Thymus (tissue), 11 donors: ENCODE data around the gene IGSF10. TPM values are rescaled to one million over a fixed set of nuclear protein-coding genes. Genes with fewer than 3 reads are reported as not detected.
"Not testable (repeated sequence)": the region's sequence is repeated elsewhere in the genome, so short reads cannot be mapped to it uniquely, and the experiment has no call there.

ENCODE experiments used
- DNase-seq, 9 donors: peaks; one replicate each; pipeline ENCODE4 v3.0.0-alpha.2; 2013; ENCODE audit warnings: low spot score in 9 of 9, low read depth in 6 of 9, missing footprints in 1 of 9
- H3K27ac ChIP-seq, 2 donors: one replicate each; pipeline ENCODE4 v1.5.1; 2013; ENCODE audit warnings: control low read depth in 1 of 2, low read depth in 1 of 2, low read length in 1 of 2, mild to moderate bottlenecking in 1 of 2, moderate library complexity in 1 of 2
- H3K27me3 ChIP-seq, 2 donors: one replicate each; pipeline ENCODE4 v1.5.1; 2013; ENCODE audit warnings: low read length in 1 of 2; ENCODE audit not compliant: control insufficient read depth in 2 of 2, insufficient read depth in 1 of 2
- H3K36me3 ChIP-seq, 2 donors: one replicate each; pipeline ENCODE4 v1.5.1; 2013; ENCODE audit warnings: low read length in 1 of 2, mild to moderate bottlenecking in 1 of 2, moderate library complexity in 1 of 2; ENCODE audit not compliant: control insufficient read depth in 2 of 2, insufficient read depth in 2 of 2
- H3K4me1 ChIP-seq, 2 donors: one replicate each; pipeline ENCODE4 v1.5.1; 2013; ENCODE audit warnings: low read length in 2 of 2; ENCODE audit not compliant: control insufficient read depth in 2 of 2, insufficient read depth in 2 of 2
- H3K4me3 ChIP-seq, 2 donors: one replicate each; pipeline ENCODE4 v1.5.1; 2013; ENCODE audit warnings: low read length in 2 of 2, control low read depth in 1 of 2, mild to moderate bottlenecking in 1 of 2
- H3K9me3 ChIP-seq, 2 donors: one replicate each; pipeline ENCODE4 v1.5.1; 2013; ENCODE audit warnings: low read length in 1 of 2, mild to moderate bottlenecking in 1 of 2; ENCODE audit not compliant: control insufficient read depth in 2 of 2, insufficient read depth in 1 of 2
- WGBS: extraction: QIAGEN DNeasy Blood & Tissue Kit; methylation state at CpG from one replicate; pipeline ENCODE4 v1.1.7; 2013; 5-methylcytosine and 5-hydroxymethylcytosine counted together
- polyA plus RNA-seq: library from polyadenylated mRNA; stranded (reverse); fragments of 200-250 nt; gene quantifications from one replicate; pipeline ENCODE4 v1.2.3, GENCODE V29; 2013
- total RNA-seq: library from RNA; stranded (reverse); fragments of 120-200 nt; gene quantifications from one replicate; pipeline ENCODE4 v1.2.4, GENCODE V29; 2013
- donor health status: healthy.

IGSF10 gene
- total and polyA plus RNA-seq, 2 donors, result 0.48 to 1.9 TPM

DNA sequence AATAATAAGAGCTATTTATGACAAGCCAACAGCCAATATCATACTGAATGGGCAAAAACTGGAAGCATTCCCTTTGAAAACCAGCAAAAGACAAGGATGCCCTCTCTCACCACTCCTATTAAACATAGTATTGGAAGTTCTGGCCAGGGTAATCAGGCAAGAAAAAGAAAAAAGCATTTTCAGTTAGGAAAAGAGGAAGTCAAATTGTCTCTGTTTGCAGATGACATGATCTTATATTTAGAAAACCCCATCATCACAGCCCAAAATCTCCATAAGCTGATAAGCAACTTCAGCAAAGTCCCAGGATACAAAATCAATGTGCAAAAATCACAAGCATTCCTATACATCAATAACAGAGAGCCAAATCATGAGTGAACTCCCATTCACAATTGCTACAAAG, 27.0 kb upstream of the IGSF10 start:
- not testable (repeated sequence) for H3K27ac ChIP-seq, DNase-seq, H3K27me3 ChIP-seq, H3K36me3 ChIP-seq, H3K4me3 ChIP-seq, H3K4me1 ChIP-seq, H3K9me3 ChIP-seq

GRCh38 chr3:151483961-151484520, 23.2 kb upstream of the IGSF10 start:
- H3K27me3 ChIP-seq, result no peaks in the 10 kb centered on the region
- no peak overlapping the region for H3K4me3 ChIP-seq
- no peaks in the 10 kb centered on the region for H3K36me3 ChIP-seq
- no peak for DNase-seq
- 96% methylated on average over 6 of the region's 6 CpGs for WGBS
- H3K27ac ChIP-seq, result no peak overlapping the region
- H3K9me3 ChIP-seq, result no peaks in the 10 kb centered on the region
- no peaks in the 10 kb centered on the region for H3K4me1 ChIP-seq

GRCh38 chr3:151483488-151483887, 22.6 kb upstream of the IGSF10 start:
- 100% methylated on average over 1 of the region's 1 CpG for WGBS
- H3K4me1 ChIP-seq, result no peaks in the 10 kb centered on the region
- no peak for DNase-seq
- no peaks in the 10 kb centered on the region for H3K9me3 ChIP-seq
- H3K36me3 ChIP-seq, result no peaks in the 10 kb centered on the region
- no peak overlapping the region for H3K27ac ChIP-seq
- H3K27me3 ChIP-seq, result no peaks in the 10 kb centered on the region
- H3K4me3 ChIP-seq, result no peak overlapping the region

DNA sequence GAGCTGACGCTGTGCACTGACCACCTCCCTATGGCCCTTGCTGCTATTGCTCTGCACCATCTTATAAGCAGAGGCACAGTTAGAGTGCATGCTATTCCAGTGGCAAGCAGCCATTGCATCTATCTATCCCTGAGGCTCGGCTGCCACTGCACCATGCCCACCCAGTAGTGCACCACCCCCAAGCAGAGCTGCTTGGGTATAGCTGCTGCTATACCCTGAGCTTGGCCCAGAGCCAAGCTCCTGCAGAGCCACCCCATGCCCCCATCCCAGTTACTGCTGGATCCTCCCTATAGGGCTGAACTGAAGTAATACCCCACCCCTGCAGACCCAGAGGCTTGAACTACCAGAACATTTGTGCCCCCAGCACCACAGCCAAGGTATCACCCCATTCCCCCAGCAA, 19.6 kb upstream of the IGSF10 start:
- 96% methylated on average over 2 of the region's 2 CpGs for WGBS
- no peaks in the 10 kb centered on the region for H3K36me3 ChIP-seq
- no peak for DNase-seq
- H3K27ac ChIP-seq, result no peak overlapping the region
- H3K4me3 ChIP-seq, result no peak overlapping the region
- H3K4me1 ChIP-seq, result no peaks in the 10 kb centered on the region
- H3K27me3 ChIP-seq, result no peaks in the 10 kb centered on the region
- H3K9me3 ChIP-seq, result no peaks in the 10 kb centered on the region

DNA sequence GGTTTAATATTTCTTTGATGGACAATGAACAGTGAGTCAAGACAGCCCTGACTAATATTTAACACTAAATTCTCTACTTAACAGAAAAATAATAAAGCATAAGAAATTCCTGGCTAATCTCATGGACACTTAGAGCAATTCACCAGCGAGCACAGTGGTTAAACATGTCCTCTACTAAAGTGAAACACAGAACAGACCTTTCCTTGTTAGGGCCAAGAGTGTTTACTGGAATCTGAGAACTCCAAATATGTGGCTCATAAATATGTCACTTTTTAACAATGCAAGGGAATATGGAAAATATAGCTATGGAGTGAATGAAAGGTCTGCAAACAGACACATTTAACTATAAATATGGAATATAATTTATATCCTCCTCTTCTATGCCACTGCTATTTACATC, 18.6 kb upstream of the IGSF10 start:
- DNase-seq, result no peak
- H3K4me1 ChIP-seq, result no peaks in the 10 kb centered on the region
- H3K36me3 ChIP-seq, result no peaks in the 10 kb centered on the region
- 49% methylated on average over 1 of the region's 1 CpG for WGBS
- H3K27ac ChIP-seq, result no peak overlapping the region
- no peaks in the 10 kb centered on the region for H3K9me3 ChIP-seq
- no peak overlapping the region for H3K4me3 ChIP-seq
- no peaks in the 10 kb centered on the region for H3K27me3 ChIP-seq

DNA sequence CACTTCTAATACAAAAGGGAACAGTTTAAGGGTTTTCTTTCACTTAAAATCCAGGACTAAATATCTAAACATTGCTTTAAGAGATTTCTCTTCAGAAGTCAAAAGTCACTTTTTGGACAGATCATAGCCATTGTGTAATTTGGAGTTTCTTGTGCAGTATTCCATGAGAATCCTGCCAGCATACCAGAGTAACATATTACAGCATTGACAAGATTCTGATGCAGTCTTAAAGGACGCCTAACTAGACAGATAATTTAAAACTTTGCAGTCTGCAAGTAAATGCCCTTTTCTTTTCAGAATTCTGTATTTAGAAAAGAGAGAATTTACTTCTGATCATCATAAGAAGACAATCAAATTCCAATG, 17.5 kb upstream of the IGSF10 start:
- no peak for DNase-seq
- Histone ChIP-seq H3K4me3 (no peak overlapping the region), H3K27ac (no peak overlapping the region), H3K27me3 (no peaks in the 10 kb centered on the region), H3K4me1 (no peaks in the 10 kb centered on the region), H3K9me3 (no peaks in the 10 kb centered on the region), H3K36me3 (no peaks in the 10 kb centered on the region)
- 92% methylated on average over 1 of the region's 1 CpG for WGBS

GRCh38 chr3:151477591-151478334, 16.9 kb upstream of the IGSF10 start:
- no peak for DNase-seq
- no peaks in the 10 kb centered on the region for H3K36me3 ChIP-seq
- H3K27me3 ChIP-seq, result no peaks in the 10 kb centered on the region
- no peaks in the 10 kb centered on the region for H3K9me3 ChIP-seq
- H3K4me1 ChIP-seq, result no peaks in the 10 kb centered on the region
- no peak overlapping the region for H3K27ac ChIP-seq
- 94% methylated on average over 2 of the region's 2 CpGs for WGBS
- H3K4me3 ChIP-seq, result no peak overlapping the region

DNA sequence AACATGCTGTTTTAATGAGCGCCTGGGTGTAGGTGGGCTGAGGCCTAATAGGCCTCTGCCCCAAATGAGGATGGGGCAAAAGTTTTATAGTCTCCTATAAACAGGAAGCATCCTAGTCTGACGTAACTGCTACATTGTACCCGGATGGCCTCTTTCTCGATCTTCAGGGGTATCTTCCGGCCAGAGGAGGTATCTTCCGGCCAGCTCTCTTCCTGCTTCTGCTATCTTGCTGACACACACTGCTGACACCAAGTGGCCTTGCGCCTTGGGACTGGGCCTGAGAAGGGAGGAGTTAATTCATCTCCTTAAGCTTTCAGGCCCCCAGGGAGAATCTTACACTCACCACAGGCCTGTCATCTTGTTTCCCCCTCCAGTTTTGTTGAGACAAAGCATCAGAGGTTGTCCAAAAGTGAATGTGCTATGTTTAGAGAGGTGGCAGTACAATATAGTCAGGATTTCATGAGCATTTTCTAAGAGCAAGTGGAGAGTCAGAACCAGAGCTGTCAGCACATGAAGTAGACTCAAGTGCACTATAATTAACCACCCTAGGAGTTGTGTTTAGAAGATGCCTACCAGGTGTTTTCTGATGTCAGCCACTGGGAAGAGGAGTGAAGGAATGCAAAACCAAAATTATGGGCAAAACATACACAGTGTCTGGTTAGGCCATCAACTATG, 15.6 kb upstream of the IGSF10 start:
- Histone ChIP-seq H3K36me3 (no peaks in the 10 kb centered on the region), H3K27ac (no peak overlapping the region), H3K4me1 (no peaks in the 10 kb centered on the region), H3K9me3 (no peaks in the 10 kb centered on the region), H3K27me3 (no peaks in the 10 kb centered on the region), H3K4me3 (no peak overlapping the region)
- 95% methylated on average over 7 of the region's 7 CpGs for WGBS
- DNase-seq, result no peak

DNA sequence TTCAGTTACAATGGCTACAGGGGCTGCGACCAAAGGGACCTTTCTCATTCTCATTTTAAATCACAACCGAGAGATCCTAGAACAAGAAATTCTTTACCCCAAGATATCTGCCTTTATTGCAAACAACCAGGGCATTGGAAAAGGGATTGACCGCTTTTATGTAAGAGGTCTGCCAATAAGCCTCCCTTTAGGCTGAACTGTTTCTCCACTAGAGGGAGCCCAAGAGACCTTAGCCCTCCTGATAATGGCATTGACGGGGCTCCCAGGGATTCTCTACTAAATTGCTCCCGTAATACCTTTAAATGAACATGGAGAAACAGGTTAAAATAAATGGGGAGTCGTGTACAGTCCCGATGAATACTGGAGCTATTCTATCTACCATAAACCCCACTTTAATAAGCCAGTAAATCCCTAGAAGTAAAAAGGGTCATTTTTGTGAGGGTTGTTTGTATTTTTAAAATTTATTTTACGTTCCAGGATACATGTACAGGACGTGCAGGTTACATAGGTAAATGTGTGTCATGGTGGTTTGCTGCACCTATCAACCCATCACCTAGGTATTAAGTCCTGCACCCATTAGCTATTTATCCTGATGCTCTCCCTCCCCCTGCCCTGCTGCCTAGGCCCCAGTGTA, 7.5 kb upstream of the IGSF10 start:
- no peaks in the 10 kb centered on the region for H3K4me1 ChIP-seq
- DNase-seq, result peak; percentile 19 to 71 (median 40)
- no peaks in the 10 kb centered on the region for H3K27me3 ChIP-seq
- H3K4me3 ChIP-seq, result no peak overlapping the region
- WGBS, result 70% methylated on average over 9 of the region's 9 CpGs
- H3K36me3 ChIP-seq, result no peaks in the 10 kb centered on the region
- no peak overlapping the region for H3K27ac ChIP-seq
- H3K9me3 ChIP-seq, result no peaks in the 10 kb centered on the region
